ENCODE results near the gene TNFRSF8.

DNA sequence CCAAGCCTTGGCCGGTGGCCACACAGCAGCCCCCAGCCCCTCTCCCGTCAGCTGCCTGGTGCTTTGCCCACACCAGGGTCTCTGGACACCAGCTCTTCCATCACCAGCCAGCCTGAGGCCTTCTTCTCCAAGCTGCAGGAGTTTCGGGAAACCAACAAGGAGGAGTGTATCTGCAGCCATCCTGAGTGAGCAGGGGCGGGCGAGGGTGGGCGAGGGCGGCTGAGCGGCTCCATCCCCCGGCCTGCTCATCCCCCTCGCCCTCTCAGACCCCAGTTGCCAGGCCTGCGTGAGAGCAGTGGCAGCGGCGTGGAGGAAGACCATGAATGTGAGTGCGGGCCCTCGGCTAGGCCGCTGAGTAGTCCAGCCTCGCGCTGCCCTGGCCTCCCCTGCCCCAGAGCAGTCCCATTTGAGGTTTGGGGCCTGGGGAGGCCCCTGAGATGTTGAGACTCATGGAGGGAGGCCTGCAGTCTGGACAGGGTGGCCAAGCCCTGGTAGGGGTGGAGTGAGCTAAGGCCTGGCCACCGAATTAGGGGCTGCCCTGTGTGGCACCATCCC is 34.1 kb upstream of the TNFRSF8 start:
- TF ChIP-seq EZH2phosphoT487 (IDR thresholded peaks at IDR 0.05; ENCODE audit: borderline replicate concordance, low read length), result no peak
- no peak for TF ChIP-seq CTCF (IDR thresholded peaks at IDR 0.05; ENCODE audit: low read depth, low read length, poor library complexity, severe bottlenecking)
